HG02759 (cell line): Measurements from ENCODE around the gene WFDC6.

ENCODE experiments used
- ATAC-seq: cut with Tn5 transposase; IDR thresholded peaks from one replicate; pipeline ENCODE4 v1.9.1; 2021; ENCODE audit warnings: mild to moderate bottlenecking, moderate library complexity; ENCODE audit not compliant: unreplicated experiment

WFDC6 gene

GRCh38 chr20:45518282-45518681, 21.0 kb downstream of the WFDC6 start:
- ATAC-seq: no peak

GRCh38 chr20:45515147-45515913, 24.0 kb downstream of the WFDC6 start, which contains the start of gene SPINT3:
Gene SPINT3 (minus strand): TSS chr20:45515622. CDS start chr20:45515608, 14 bp downstream.
- ATAC-seq: no peak

- no peak for ATAC-seq
Observed at GRCh38 chr20:45510242-45510862, 28.9 kb downstream of the WFDC6 start.

- no peak for ATAC-seq
Observed at GRCh38 chr20:45509091-45509490, 30.2 kb downstream of the WFDC6 start.

- no peak for ATAC-seq
Observed at GRCh38 chr20:45508068-45508886, 31.0 kb downstream of the WFDC6 start.

- peak; percentile 59 for ATAC-seq
Observed at GRCh38 chr20:45507011-45507820, 32.1 kb downstream of the WFDC6 start.

- ATAC-seq: no peak
Observed at GRCh38 chr20:45506398-45506797, 32.9 kb downstream of the WFDC6 start.

- ATAC-seq: no peak
Observed at GRCh38 chr20:45503403-45503802, 35.9 kb downstream of the WFDC6 start.

GRCh38 chr20:45502561-45502960, 36.7 kb downstream of the WFDC6 start:
- no peak for ATAC-seq

- no peak for ATAC-seq
Observed at GRCh38 chr20:45501600-45501999, 37.7 kb downstream of the WFDC6 start.

- no peak for ATAC-seq
Observed at GRCh38 chr20:45500022-45500421, 39.3 kb downstream of the WFDC6 start.

GRCh38 chr20:45497971-45498494, 41.2 kb downstream of the WFDC6 start:
- no peak for ATAC-seq

GRCh38 chr20:45496166-45496565, 43.1 kb downstream of the WFDC6 start:
- ATAC-seq: no peak

GRCh38 chr20:45495501-45495941, 43.8 kb downstream of the WFDC6 start:
- no peak for ATAC-seq

GRCh38 chr20:45489083-45489531, 50.2 kb downstream of the WFDC6 start:
- ATAC-seq: no peak

- no peak for ATAC-seq
Observed at GRCh38 chr20:45487231-45487635, 52.0 kb downstream of the WFDC6 start.

GRCh38 chr20:45485388-45485787, 53.9 kb downstream of the WFDC6 start:
- ATAC-seq: no peak

GRCh38 chr20:45484676-45485075, 54.6 kb downstream of the WFDC6 start:
- ATAC-seq: no peak
